Psoas muscle (tissue), 8 donors: Measurements from ENCODE around the gene RFT1. TPM values are rescaled to one million over a fixed set of nuclear protein-coding genes. Genes with fewer than 3 reads are reported as not detected.

Experiments
- ATAC-seq, 4 donors: fragments of 200-7000 bp; cut with Tn5 transposase; one replicate each; pipeline ENCODE4 v1.9.1; 2020; ENCODE audit warnings: moderate library complexity in 3 of 4, mild to moderate bottlenecking in 2 of 4
- DNase-seq, 2 donors: peaks; one replicate each; pipeline ENCODE4 v3.0.0-alpha.2; 2020
- H3K27ac ChIP-seq: fragments of 200-600 bp; one replicate; pipeline ENCODE4 v1.8.0; 2022
- H3K27me3 ChIP-seq, 3 donors: fragments of 200-600 bp in 1 of 3; one replicate each; pipeline versions ENCODE4 v1.6.1 to v1.8.0; 2013 to 2022; ENCODE audit warnings: low read length in 2 of 3, mild to moderate bottlenecking in 2 of 3, moderate library complexity in 1 of 3; ENCODE audit not compliant: insufficient read depth in 3 of 3
- H3K36me3 ChIP-seq, 2 donors: fragments of 200-600 bp in 1 of 2; one replicate each; pipeline versions ENCODE4 v1.6.1 to v1.8.0; 2013 to 2022; ENCODE audit warnings: low read depth in 1 of 2, mild to moderate bottlenecking in 1 of 2, moderate library complexity in 1 of 2; ENCODE audit not compliant: insufficient read depth in 1 of 2
- H3K4me1 ChIP-seq: fragments of 200-600 bp; one replicate; pipeline ENCODE4 v1.8.0; 2022
- H3K4me3 ChIP-seq: fragments of 200-600 bp; one replicate; pipeline ENCODE4 v1.8.0; 2022; ENCODE audit warnings: mild to moderate bottlenecking
- H3K9me3 ChIP-seq: fragments of 200-600 bp; one replicate; pipeline ENCODE4 v1.8.0; 2022
- WGBS, 3 donors: extraction: QIAGEN DNeasy Blood & Tissue Kit; methylation state at CpG; one replicate each; pipeline versions ENCODE4 v1.1.6 to v1.1.7; 2013; 5-methylcytosine and 5-hydroxymethylcytosine counted together
- intact Hi-C, 2 donors: fragments of 100-400 bp; cut with DNase I; formaldehyde crosslinking; loops; one replicate each; pipeline versions ENCODE4 v1.11.0 to v1.14.2; 2022
- polyA plus RNA-seq, 3 donors: library from polyadenylated mRNA; stranded (reverse); fragments of 200-250 nt; gene quantifications; one replicate each; pipeline ENCODE4 v1.2.3, GENCODE V29; 2013
- total RNA-seq, 4 donors: library from RNA; stranded (reverse); fragmentation: NEBNext Ultra II Directional in 2 of 4; extraction: Animal tissue kit (Norgen Biotek cat#: 25700) in 2 of 4; gene quantifications; one replicate each; pipeline versions ENCODE4 v1.2.1 to v1.2.4, GENCODE V29; 2021 to 2023
- TF ChIP-seq, protein P1 (sequence below): fragments of 200-600 bp; IDR thresholded peaks from one replicate; pipeline ENCODE4 v1.8.0; 2022; ENCODE audit warnings: antibody characterized with exemption
- donor health status: healthy with polysubstance abuse.
- donor health status: DM: no; HTN: no; CAD: no; lungs with moderate emphysema.
- donor health status: Bipolar disorder and iron deficiency.
- donor health status: healthy.
- donor health status: DM: yes; HTN: yes; CAD: no.
- donor health status: DM: no; HTN: no; CAD: no.
- donor health status: DM: no; HTN: no; CAD: no.
- donor health status: DM: yes; HTN: yes; CAD: no.

The RFT1 gene
- total and polyA plus RNA-seq, 7 donors: 5.4 to 13.2 (median 6.9) TPM

- H3K27me3 ChIP-seq: no peaks in the 10 kb centered on the region
- H3K4me1 ChIP-seq: peaks cover 49% of the 10 kb centered on the region
- no peak overlapping the region for H3K4me3 ChIP-seq
- no peaks in the 10 kb centered on the region for H3K9me3 ChIP-seq
- ATAC-seq: peak in 1 of 4 donors; percentile 29
- intact Hi-C loops: no loop called here
- TF ChIP-seq, protein P1, sequence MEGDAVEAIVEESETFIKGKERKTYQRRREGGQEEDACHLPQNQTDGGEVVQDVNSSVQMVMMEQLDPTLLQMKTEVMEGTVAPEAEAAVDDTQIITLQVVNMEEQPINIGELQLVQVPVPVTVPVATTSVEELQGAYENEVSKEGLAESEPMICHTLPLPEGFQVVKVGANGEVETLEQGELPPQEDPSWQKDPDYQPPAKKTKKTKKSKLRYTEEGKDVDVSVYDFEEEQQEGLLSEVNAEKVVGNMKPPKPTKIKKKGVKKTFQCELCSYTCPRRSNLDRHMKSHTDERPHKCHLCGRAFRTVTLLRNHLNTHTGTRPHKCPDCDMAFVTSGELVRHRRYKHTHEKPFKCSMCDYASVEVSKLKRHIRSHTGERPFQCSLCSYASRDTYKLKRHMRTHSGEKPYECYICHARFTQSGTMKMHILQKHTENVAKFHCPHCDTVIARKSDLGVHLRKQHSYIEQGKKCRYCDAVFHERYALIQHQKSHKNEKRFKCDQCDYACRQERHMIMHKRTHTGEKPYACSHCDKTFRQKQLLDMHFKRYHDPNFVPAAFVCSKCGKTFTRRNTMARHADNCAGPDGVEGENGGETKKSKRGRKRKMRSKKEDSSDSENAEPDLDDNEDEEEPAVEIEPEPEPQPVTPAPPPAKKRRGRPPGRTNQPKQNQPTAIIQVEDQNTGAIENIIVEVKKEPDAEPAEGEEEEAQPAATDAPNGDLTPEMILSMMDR: no peak
- no peaks in the 10 kb centered on the region for H3K36me3 ChIP-seq
- no peak overlapping the region for H3K27ac ChIP-seq
- DNase-seq: no peak
These were observed 89.8 kb downstream of the RFT1 start for GRCh38 chr3:53040351-53040820.

- Histone ChIP-seq H3K27ac (no peak overlapping the region), H3K4me3 (no peak overlapping the region), H3K9me3 (no peaks in the 10 kb centered on the region), H3K36me3 (no peaks in the 10 kb centered on the region), H3K27me3 (no peaks in the 10 kb centered on the region), H3K4me1 (peaks cover 49% of the 10 kb centered on the region)
- DNase-seq (no peak), ATAC-seq (no peak)
- intact Hi-C loops: loop anchor here in 1 of 2 donors (5.0 kb wide), 1 partner anchor 37 kb away; no protein-coding TSS in a partner anchor
- 83 to 89% (median 89%) methylated on average over 2 of the region's 2 CpGs for WGBS, 3 donors
- TF ChIP-seq, protein P1: no peak
These were observed 90.9 kb downstream of the RFT1 start for GRCh38 chr3:53039376-53039752.

DNA sequence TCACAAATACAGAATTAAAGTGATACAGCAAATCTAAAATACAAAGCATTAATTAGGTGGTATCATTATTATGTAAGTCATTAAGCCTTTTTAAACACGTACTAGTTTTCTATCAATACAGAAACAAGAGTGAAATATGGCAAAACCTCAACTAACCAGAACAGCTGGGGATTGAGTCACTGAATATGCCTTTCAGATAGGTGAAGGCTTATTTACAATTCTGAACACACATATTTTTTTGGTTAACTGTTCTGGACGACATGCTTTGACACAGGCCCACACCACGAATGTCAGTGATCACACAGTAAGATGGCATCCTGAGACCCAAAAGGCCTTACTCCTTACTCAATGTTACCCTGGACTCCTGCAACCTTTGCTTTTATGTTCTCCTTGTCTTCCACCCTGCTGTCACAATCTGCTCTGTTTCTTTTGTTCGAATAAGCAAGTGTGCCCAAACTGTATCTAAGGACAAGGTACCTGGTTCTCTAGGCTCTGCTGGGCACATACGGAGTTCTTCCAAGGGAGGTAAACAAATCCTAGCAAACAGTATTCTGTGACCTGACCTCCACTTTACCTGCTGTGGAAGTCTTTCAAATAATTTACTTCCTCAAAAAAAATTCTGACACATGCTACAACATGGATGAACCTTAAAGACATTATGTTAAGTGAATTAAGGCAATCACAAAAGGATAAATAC lies 91.4 kb downstream of the RFT1 start:
- intact Hi-C loops: loop anchor here in 1 of 2 donors (5.0 kb wide), 1 partner anchor 37 kb away; no protein-coding TSS in a partner anchor
- Histone ChIP-seq H3K4me1 (peaks cover 44% of the 10 kb centered on the region), H3K27me3 (no peaks in the 10 kb centered on the region), H3K27ac (no peak overlapping the region), H3K36me3 (no peaks in the 10 kb centered on the region), H3K9me3 (no peaks in the 10 kb centered on the region), H3K4me3 (no peak overlapping the region)
- ATAC-seq (no peak), DNase-seq (no peak)
- TF ChIP-seq, protein P1: no peak
- WGBS, 3 donors: 84 to 94% (median 87%) methylated on average over 5 of the region's 5 CpGs

Other genes with a start within 250 kb of the RFT1 start
- gene STIMATE, start 232.9 kb downstream of the RFT1 start, total RNA-seq: 10 to 100 TPM in 3 of 4 donors, 1 to 10 TPM in 1; 7.1 to 12.9 (median 11.3) TPM
- gene STIMATE, start 232.9 kb downstream of the RFT1 start, polyA plus RNA-seq: 10 to 100 TPM in 1 of 3 donors, 1 to 10 TPM in 2; 3.5 to 22.3 (median 5.6) TPM
- gene SFMBT1, start 84.4 kb downstream of the RFT1 start, total RNA-seq: 10 to 100 TPM; 16.0 to 25.0 (median 16.8) TPM
- gene SFMBT1, start 84.4 kb downstream of the RFT1 start, polyA plus RNA-seq: 10 to 100 TPM in 1 of 3 donors, 1 to 10 TPM in 2; 6.7 to 20.6 (median 6.9) TPM
- 1 to 10 TPM; 3.2 to 8.4 (median 4.5) TPM for gene PRKCD, start 30.8 kb upstream of the RFT1 start, total RNA-seq
- gene PRKCD, start 30.8 kb upstream of the RFT1 start, polyA plus RNA-seq: 1 to 10 TPM; 3.5 to 4.9 (median 3.9) TPM
- 10 to 100 TPM; 16.8 to 51.9 (median 21.2) TPM for gene TKT, start 125.6 kb upstream of the RFT1 start, total RNA-seq
- 10 to 100 TPM; 10.5 to 25.6 (median 23.7) TPM for gene TKT, start 125.6 kb upstream of the RFT1 start, polyA plus RNA-seq
- 10 to 100 TPM; 16.2 to 19.3 (median 17.7) TPM for gene DCP1A, start 217.1 kb upstream of the RFT1 start, total RNA-seq
- gene DCP1A, start 217.1 kb upstream of the RFT1 start, polyA plus RNA-seq: 10 to 100 TPM in 1 of 3 donors, 1 to 10 TPM in 2; 4.8 to 11.1 (median 8.7) TPM